Erythroblast (primary cell): Measurements from ENCODE around the gene UGT1A5.

Source experiments
- GATA1 ChIP-seq: IDR thresholded peaks from 2 replicates; pipeline ENCODE4 v1.6.1; 2011; ENCODE audit warnings: low read depth, mild to moderate bottlenecking, control low read depth, low read length, moderate library complexity
- POLR2A ChIP-seq: IDR thresholded peaks from 2 replicates; pipeline ENCODE4 v1.6.1; 2011; ENCODE audit warnings: mild to moderate bottlenecking, low read length

DNA sequence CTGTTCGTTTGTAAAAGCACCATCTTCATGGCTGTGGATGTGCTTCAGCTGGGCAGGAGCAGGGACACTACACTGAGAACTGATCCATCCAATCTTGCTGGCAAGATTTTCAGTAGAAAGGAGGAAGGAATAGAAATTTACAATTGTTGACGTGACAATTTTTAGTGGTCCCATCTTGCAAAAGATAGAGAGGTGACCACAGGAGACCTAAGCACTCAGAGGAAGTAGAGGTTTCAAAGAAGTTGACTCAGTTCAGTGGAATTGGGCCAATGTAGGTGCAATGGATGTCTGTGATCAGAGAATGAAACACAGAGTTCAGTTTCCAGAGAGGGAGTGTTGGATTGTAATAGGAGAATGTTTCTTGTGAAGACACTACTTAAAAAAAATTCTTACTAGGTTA, 1.4 kb downstream of the UGT1A5 start:
- TF ChIP-seq POLR2A (no peak), GATA1 (no peak)
